Colon (tissue), 2 donors: ENCODE measurements around the gene TULP3.
"Not testable (repeated sequence)": the region's sequence is repeated elsewhere in the genome, so short reads cannot be mapped to it uniquely, and the experiment has no call there.

Experiments used
- FAIRE-seq: peaks from 2 replicates; lab custom pipeline; 2012; peaks lifted over from hg19 to GRCh38; lab: Jason Lieb, UNC
- donor health status: control.
- donor health status: control.

TULP3 gene, protein sequence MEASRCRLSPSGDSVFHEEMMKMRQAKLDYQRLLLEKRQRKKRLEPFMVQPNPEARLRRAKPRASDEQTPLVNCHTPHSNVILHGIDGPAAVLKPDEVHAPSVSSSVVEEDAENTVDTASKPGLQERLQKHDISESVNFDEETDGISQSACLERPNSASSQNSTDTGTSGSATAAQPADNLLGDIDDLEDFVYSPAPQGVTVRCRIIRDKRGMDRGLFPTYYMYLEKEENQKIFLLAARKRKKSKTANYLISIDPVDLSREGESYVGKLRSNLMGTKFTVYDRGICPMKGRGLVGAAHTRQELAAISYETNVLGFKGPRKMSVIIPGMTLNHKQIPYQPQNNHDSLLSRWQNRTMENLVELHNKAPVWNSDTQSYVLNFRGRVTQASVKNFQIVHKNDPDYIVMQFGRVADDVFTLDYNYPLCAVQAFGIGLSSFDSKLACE

DNA sequence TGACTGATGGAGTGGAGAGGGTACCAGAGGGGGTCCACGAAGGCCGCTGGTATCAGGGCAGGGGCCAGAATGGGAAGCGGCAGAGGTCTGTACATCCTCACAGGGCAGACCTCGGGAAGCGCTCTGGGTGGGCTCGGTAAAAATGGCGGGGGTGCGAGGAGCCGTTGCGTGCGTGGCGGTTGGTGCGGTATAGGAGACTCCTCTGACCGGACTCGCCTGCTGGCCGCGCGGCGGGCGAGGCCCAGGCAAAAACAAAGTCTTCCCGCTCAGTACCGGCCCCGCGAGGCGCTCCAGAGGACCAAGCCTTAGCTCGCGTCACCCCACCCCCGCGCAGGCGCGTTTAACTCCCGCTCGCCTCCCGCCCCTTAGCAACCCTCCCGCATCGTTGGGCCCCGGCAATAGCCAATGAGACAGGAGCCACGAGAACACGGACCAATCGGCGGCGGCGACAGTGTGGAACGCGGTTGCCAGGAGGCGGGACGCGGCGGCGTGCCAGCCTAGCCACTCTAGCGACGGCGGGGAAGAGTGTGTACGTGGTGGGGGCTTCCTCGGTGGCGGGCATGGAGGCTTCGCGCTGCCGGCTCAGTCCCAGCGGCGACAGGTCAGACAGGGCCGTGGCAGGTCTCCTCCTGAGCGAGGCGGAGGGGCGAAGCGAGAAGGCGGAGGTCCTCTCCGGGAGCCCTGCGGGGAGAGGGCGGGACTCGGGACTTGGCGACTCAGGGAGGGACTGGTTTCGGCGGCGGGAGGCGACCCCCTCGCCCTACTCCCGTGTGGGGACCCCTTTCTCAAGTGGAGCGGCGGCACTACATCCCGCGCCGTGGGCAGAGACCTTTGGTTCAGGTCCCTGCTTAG lies at the start of gene TULP3:
TSS of gene TULP3 (plus strand) at position 504 of the 852 bp plus-strand sequence. CDS start at position 561, 57 bp downstream.
- no peak for FAIRE-seq

DNA sequence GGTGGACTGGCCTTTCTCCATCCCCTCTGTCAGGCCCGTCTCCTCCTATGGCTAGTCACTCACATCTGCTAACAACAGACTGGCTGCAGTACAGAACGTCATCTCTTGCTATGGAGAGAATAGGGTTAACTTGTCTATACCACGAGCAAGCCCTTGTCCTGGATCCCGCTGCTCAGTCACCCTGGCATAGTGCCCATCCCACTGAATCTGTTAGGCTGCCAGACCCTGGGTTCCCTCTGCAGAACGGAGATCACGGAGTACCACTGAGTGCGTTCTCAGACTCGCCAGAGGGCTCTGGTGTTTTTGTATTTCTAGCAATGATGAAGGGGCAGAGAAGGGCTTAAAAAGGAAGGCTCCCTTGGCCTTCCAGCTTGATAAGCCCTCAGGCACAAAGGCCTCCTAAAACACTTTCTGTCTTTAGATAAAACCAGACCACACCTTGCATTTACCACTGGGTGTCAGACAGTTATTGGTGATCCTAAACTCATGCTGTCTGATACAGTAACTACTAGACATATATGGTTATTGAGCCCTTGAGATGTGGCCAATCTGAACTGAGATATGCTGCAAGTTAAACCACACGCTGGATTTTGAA lies 49.5 kb upstream of the TULP3 start:
- FAIRE-seq = no peak

DNA sequence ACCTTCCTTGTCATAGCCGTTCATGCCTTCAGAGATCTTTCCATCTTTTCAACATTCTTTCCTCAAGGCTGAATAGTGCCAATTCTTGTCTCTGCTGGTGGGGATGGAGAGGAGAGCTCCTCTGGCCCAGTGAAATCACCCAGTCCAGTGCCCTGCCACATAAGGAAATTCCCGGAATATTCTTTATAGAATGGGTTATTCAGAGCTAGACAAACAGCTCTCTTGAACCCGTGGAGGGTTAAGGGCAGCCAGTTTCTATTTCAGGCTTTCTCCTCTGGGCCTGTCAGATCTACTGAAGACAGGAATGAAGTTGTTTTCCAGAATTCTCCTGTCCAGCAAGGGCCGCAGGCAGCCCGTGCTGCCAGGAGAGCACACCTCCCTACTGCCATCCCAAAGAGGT lies 47.7 kb upstream of the TULP3 start:
- FAIRE-seq = no peak

DNA sequence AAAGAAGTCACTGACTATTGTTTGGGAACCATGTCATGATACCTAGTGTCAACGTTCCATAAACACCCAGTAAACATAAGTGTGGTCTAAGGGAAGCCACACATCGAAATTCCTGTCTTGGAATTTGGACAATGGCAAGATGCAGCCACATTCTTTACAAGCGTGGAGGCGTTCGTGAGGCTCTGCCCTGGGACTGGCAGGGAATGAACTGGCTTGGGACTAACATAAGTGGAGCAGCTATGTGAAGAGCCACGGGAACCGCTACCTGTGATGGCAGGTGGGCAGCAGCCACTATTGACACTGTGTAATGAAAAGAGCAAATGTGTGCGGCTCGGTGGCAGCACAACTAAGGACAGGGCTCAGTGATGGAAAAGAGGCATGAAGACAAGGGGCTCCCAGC lies 45.9 kb upstream of the TULP3 start:
- no peak for FAIRE-seq

DNA sequence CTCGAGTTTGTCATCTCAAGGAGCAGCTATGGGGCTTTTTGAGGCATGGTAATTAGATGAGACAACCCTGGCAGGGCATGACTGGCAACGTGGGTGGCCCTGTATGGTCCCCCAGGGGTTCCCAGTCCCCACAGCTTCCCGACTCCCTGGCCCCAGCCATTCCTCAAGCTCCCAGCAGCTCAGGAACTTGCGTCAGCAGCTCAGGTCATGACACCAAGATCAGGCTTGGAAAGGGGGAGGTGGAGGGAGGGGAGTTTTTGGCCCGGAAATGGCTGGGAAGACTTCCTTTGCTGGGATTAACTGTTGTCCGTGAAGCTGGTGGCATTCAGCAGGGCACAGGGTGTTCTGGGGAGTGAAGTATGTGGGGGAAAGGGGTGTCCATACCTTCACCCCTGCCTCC lies 45.4 kb upstream of the TULP3 start:
- FAIRE-seq = no peak

DNA sequence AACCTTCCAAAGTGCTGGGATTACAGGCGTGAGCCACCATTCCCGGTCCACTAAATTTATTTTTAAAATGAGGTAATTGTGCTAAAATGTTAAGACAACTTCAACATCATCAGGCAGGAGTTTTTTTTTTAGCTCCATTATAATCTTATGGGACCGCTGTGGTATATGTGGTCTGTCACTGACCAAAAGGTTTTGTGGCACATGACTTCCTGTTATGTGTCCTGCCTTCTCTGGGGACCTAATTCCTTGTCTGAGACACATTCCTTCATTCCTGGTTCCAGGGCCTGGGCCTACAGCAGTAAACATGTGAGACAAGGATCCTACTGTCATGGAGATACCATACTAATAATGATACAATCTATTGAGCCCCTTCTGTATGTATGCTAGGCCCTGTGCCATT lies 38.8 kb upstream of the TULP3 start:
- FAIRE-seq = no peak

DNA sequence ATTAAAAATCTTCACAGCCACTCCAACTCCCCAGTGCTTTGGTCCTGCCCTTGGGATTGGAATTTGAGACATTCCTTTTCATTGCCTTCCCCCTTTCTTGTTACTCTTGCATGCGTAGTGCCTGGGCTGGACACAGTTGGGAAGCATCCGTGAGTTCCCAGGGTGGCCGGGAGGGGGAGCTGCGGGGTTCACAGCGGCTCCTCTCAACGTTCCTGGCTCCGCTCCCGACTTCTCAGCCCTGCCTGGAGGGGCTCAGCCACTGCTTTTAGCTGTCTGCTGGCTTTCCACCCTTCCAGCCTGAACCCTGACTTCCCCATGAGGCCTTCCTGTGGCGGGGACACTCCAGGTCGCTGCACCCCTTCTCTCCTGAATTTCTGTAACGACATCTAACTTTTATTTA lies 37.1 kb upstream of the TULP3 start:
- FAIRE-seq = no peak

DNA sequence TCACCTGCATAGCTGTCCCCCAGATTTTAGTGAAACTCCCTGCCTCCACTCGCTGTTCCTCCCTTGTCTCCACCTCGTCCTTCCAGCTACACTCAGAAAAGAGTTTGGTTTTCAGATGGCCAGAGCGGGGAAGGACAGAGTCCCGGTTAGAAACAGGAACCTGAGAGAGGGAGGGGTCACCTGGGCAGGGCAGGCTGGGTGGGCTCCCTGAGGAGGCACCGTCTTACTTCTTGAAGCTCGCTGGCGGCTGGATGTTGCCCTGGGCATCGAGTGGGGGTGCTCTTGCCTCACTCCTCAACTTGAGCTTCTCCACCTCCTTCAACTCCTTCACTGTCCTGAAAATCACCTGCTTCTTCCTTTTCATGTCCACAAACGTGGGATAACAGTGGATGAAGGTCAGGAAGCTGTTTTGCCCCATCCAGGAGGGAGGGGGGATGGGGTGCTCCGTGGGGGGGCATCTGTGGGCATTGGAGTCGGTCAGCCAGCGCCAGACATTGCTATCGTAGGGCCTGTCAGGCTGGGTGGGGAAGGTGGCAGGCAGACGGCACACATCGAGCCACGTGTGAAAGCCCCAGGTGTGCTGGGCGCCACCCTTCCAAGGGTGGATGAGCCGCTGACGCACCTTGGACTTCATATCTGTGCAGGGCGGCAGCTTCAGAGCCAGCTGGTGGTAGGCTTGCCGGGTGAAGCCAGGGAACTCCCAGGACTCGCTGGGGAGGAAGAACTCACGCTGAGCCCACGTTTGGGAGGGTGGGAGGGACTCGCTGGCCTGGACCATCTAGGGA lies 35.8 kb upstream of the TULP3 start:
- no peak for FAIRE-seq

DNA sequence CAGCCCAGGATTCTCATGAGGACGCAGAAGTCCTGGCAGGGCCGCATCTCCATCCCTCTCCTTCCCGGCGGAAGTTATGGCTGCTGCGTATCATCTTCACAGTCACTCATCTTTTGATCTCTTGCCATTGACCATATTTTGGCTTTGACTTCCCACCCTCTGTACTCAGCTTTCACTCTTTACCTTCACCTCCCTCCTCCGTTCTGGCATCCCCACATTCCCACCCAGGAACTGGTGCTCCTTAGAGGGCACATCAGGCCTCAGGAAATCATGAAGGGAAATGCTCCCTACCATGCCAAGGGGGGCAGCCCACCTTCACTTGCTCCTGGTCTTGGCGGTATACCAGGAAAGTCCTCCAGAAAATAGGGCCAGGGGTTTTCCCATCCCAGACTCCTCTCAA lies 35.1 kb upstream of the TULP3 start:
- no peak for FAIRE-seq

DNA sequence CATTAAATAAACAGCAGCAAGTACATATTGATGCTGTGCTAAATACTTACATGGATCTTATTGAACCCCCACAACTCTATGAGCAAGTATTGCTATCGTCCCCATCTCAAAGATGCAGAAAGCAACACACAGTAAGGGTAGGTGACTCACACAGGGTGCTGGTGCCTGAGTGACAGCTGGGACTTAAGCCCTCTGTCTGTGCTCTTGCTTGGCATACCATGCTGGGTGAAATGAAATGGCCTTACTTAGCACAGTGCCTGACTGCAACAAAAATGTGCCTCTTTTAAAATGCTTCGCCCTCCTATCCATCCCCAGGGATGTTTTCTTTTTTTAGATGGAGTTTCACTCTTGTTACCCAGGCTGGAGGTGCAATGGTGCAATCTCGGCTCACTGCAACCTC lies 34.6 kb upstream of the TULP3 start:
- FAIRE-seq = no peak

DNA sequence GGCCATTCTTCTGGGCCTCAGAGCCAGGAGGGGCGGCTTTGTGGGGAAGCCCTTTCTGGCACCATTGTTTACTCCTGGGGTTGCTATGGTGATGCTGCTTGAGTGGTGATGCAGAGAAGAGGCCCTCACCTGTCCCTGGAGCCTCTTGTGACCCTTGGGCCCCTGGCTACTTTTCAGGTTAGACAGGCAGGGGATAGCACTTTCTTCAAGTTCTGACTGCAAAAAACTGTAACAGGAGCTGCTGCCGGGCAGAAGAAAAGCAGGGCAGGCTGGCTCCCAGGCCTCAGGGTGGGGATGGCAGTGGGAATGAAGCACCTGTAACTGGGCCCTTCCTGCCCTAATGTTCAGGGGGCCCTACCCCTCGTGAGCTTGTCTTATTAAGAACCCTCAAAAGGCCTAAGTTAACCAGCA lies 33.7 kb upstream of the TULP3 start, which contains the start of gene TEX52:
TSS of gene TEX52 (minus strand) at position 19 of the 411 bp plus-strand sequence. CDS start at position 6, 13 bp downstream.
- FAIRE-seq = no peak

DNA sequence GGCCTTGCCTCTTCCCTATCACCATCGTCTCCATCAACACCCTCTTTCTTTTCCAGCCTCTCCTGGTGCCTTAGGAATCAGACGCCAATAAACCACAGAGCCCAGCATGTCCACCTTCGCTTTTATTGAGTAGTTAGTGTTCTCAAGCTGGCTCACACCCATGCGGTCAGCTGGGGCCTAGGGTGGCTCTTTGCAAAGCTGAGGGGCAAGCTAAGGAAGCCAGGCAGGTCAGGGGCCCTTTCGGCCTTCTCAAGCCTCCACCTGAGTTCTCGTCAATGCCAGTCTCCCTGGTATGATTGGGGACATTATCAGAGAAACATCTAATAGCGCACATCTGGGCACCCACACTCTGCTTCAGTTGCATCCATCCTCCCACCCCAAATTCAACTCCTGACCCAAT lies 33.1 kb upstream of the TULP3 start:
- FAIRE-seq = no peak

DNA sequence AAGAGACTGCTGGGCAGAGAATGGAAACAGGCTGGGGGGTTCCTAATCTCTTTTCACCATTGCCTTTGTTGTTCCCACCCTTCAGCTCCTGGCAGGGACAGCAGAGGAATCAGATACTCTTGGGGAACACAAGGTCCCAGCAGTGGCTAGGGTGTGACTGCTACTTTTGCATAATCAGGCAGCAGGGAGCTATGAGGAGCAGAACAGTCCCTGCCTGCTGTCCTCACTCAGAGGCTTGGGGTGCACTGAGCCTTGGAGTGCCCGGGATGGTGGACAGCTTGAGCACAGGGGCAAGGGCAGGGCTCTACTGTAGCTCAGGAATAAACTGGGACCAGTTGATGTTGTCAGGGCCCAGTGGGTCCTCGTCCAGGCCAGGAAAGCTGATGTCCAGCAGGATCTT lies 32.4 kb upstream of the TULP3 start:
- FAIRE-seq = no peak

DNA sequence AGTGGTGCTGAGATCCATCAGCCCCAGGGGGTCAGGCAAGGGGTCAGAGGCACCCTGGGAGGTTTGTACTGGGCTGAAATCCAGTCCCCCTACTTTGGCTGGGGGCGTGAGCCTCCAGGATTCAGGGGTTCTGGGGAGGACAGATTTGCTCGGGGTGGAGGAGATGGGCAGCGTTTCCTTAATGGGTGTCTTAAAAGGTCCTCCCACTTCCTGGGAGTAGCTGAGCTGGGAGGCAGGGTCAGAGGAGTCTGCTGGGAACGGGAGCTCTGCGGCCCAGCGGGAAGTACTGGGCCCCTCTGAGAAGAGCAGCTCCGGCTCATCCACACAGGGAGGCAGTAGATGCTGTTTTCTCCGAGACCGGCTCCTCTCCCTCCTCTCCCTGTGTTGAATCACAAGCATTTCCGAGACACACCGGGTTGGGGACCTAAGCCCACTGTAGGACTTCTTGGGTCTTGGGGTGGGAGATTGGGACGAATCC lies 31.7 kb upstream of the TULP3 start:
- no peak for FAIRE-seq

DNA sequence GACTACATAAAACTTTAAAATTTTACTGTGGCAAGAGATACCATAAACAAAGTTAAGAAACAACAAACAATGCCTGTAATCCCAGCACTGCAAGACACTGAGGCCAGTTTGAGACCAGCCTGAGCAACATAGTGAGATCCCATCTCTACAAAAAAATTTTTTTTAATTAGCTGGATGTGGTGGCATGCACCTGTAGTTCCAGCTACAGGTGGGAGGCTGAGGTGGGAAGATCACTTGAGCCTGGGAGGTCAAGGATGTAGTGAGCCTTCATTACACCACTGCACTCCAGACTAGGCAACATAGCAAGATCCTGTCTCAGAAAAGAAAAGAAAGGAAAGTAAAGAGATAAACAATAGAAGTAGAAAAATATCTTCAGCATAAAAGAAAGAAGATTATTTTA lies 30.5 kb upstream of the TULP3 start:
- FAIRE-seq = no peak

DNA sequence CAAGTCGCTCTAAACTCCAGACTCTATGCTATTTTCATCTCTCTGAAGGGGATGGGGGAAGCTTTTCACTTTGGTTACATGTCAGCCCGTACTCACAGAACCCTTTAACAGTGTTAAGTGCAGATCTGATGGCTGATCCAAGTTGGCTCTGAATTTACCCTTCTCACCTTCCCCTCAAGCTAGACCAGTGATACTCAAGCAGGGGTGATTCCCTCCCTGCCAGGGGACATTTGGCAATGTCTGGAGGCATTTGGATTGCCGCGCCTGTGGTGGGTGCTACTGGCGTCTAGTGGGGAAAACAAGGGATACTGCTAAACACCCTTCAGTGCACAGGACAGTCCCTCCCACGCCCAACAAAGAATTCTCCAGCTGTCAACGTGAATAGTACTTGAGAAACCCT lies 27.8 kb upstream of the TULP3 start:
- FAIRE-seq = no peak

DNA sequence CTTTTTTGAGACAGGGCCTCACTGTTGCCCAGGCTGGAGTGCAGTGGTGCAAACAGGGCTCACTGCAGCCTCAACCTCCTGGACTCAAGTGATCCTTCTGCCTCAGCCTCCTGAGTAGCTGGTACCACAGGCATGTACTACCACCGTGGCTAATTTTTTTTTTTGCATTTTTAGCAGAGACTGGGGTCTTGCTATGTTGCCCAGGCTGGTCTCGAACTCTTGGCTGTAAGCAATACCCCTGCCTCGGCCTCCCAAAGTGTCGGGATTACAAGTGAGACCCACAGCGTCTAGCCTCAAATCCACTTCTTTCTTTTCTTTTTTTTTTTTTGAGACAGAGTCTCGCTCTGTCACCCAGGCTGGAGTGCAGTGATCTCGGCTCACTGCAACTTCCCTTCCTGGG lies 27.3 kb upstream of the TULP3 start:
- FAIRE-seq = not testable (repeated sequence)

DNA sequence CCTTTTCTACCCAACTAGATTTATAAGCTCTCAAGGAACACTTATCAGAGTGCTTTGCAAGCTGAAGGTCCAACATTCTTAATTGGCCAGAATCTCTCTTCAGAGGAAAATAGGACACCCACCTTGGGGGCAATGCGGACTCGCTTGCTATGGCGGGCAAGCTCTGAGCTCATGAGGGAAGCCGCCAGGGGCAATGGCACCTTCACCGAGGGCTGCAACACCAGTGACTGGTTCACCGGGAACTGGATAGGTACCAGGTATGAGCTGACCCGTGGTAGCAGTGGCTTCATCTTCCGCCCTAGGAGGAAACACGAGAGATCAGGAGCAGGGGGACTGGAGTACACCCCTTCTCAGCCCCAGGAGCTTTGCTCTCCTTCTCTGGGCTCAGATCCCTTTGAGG lies 26.5 kb upstream of the TULP3 start:
- FAIRE-seq = no peak

DNA sequence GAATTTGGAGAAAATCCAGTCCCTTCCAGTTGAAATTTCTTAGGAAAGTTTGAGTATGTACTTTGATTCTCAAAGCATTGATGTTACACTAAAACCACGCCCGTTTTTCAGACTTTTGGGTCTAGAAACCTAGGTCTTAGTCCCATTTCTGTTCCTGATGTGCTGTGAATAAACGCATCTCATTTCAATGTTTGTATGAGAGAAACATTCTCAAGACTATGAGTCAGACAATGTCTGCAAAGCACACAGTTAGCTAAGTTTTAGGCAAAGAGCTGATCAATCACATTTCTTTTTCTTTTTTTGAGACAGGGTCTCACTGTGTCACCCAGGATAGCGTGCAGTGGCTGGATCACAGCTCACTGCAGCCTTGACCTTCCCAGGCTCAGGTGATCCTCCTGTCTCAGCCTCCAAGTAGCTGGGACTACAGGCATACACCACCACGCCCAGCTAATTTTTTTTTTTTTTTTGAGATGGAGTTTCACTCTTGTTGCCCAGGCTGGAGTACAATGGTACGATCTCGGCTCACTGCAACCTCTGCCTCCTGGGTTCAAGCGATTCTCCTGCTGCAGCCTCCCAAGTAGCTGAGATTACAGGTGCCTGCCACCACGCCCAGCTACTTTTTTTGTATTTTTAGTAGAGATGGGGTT lies 21.6 kb upstream of the TULP3 start:
- not testable (repeated sequence) for FAIRE-seq

DNA sequence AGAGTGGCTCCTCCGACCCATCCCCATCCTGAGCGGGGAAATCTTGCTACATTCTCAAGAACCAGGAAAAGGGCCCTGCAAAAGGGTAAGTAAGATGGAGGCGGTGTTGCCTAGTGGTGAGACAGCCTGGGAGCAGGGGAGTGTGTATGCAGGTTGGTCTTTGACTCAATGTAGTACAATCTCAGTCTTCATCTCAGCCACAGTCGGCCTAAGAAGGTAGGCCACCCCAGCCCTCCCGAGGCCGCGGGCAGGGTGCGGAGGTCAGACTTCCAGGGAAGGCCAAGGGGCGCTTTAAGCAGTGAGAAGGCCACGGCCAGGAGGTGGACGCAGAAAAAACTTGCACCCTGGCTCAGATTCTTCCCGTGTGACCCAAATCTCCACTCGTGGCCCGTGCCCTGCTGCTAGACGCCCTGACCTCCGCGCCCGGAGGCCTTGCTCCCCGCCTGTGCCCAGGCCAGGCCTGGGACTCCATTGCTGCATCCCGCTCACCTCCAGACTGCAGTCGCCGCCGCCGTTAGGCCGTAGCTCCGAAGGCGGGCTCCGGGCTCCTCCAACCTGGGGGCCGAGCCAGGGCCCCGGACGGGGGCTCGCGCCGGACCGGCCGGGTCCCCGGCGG lies 14.2 kb upstream of the TULP3 start:
- FAIRE-seq = no peak
